GM06990 (cell line): ENCODE measurements around the gene SYT7.

Experiments used
- DNase-seq: peaks from one replicate; pipeline ENCODE4 v3.0.0-alpha.2; 2011; ENCODE audit not compliant: insufficient read length; ENCODE audit errors: extremely low read depth
- H3K27me3 ChIP-seq: replicated peaks from 2 replicates; pipeline ENCODE4 v1.6.0; 2011; ENCODE audit warnings: low read length; ENCODE audit not compliant: control insufficient read depth, insufficient read depth
- H3K36me3 ChIP-seq: 2 replicates; pipeline ENCODE4 v1.5.1; 2011; ENCODE audit warnings: low read length; ENCODE audit not compliant: control insufficient read depth, insufficient read depth
- H3K4me3 ChIP-seq: replicated peaks from 2 replicates; pipeline ENCODE4 v1.5.1; 2011; ENCODE audit warnings: low read depth, mild to moderate bottlenecking, control low read depth, low read length
- TF ChIP-seq, protein P1 (sequence below): IDR thresholded peaks from 2 replicates; pipeline ENCODE4 v1.5.1; 2011; ENCODE audit warnings: low read length, control low read depth, mild to moderate bottlenecking, inconsistent platforms; ENCODE audit not compliant: insufficient read depth, poor library complexity, severe bottlenecking

The SYT7 gene

DNA sequence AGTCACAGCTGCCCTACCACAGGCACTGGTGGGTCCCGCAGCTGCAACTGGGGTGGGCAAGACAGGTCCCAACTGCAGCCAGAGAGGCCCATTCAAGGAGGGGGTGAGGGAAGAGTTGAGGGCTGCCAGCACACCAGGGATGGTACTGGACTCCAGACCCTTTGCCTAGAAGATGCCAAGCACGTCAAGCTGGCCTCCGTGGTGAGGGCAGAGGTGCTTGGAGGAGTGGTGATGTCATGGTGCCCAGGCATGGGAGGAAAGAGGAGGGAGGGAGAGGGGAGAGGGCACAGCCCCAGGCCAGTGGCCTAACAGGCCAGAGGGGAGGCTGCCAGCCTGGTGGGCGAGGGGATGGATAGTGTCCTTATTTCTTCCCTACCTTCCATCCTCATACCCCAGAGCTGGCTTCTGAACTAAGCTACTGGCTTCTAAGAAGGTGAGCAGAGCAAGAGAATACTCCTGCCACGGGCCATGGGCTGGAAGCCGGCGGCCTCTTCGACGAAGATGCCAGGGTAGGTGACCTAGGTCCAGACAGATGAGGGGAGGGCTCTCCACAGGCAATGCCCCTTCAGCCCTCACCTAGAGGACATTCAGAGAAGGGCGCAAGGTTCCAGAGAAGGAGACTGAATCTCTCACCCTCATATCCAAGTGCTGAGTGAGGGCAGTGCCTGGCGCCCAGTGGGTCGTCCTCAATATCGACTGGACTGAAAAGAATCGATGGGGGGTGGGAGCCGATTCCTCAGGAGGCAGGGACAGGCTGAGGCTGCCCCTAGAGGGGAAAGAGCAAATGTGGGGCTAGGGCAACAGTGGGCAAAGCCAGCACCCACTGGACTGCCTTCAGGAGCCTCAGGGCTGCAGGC is 1.8 kb downstream of the SYT7 start:
- DNase-seq, result no peak
- peaks cover 3% of the 10 kb centered on the region for H3K27me3 ChIP-seq
- TF ChIP-seq, protein P1, sequence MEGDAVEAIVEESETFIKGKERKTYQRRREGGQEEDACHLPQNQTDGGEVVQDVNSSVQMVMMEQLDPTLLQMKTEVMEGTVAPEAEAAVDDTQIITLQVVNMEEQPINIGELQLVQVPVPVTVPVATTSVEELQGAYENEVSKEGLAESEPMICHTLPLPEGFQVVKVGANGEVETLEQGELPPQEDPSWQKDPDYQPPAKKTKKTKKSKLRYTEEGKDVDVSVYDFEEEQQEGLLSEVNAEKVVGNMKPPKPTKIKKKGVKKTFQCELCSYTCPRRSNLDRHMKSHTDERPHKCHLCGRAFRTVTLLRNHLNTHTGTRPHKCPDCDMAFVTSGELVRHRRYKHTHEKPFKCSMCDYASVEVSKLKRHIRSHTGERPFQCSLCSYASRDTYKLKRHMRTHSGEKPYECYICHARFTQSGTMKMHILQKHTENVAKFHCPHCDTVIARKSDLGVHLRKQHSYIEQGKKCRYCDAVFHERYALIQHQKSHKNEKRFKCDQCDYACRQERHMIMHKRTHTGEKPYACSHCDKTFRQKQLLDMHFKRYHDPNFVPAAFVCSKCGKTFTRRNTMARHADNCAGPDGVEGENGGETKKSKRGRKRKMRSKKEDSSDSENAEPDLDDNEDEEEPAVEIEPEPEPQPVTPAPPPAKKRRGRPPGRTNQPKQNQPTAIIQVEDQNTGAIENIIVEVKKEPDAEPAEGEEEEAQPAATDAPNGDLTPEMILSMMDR, result no peak
- H3K4me3 ChIP-seq, result no peak overlapping the region
- H3K36me3 ChIP-seq, result no peaks in the 10 kb centered on the region

DNA sequence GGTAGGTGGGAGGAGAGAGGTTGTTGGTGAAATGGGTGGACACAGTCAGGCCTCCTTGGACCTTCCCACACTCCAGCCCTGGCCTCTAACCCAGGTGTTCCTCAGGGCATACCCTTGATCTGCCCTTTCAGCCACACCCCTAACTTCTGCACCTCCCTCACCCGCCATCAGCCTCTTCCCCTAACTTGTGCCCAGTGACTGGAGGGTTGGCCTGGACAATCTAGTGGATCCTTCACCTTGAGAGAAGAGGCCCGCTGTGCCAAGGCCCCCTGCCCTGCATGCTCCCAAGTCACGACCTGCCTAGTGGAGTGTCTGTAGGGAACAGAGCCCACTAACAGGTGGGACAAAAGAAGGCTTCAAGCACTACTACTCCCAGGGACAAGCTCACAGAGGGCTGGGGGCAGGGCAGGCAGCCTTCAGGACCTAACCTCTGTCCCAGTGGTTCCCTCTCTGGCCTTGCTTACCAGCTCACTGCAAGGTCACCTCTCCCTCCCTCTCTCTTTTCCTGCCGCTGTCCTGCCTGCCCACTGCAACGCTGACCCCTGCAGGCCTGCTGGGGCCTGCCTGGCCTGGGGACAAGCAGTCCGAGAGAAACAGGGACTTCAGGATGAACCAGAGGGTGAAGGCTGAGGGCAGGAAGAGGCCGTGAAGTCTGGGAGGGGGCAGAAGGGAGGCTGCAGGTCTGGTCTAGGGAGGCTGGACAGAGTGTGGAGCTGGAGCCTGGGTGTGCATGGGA is 3.3 kb downstream of the SYT7 start:
- TF ChIP-seq, protein P1, result no peak
- H3K36me3 ChIP-seq, result no peaks in the 10 kb centered on the region
- H3K4me3 ChIP-seq, result no peak overlapping the region
- H3K27me3 ChIP-seq, result peaks cover 3% of the 10 kb centered on the region
- DNase-seq, result no peak

DNA sequence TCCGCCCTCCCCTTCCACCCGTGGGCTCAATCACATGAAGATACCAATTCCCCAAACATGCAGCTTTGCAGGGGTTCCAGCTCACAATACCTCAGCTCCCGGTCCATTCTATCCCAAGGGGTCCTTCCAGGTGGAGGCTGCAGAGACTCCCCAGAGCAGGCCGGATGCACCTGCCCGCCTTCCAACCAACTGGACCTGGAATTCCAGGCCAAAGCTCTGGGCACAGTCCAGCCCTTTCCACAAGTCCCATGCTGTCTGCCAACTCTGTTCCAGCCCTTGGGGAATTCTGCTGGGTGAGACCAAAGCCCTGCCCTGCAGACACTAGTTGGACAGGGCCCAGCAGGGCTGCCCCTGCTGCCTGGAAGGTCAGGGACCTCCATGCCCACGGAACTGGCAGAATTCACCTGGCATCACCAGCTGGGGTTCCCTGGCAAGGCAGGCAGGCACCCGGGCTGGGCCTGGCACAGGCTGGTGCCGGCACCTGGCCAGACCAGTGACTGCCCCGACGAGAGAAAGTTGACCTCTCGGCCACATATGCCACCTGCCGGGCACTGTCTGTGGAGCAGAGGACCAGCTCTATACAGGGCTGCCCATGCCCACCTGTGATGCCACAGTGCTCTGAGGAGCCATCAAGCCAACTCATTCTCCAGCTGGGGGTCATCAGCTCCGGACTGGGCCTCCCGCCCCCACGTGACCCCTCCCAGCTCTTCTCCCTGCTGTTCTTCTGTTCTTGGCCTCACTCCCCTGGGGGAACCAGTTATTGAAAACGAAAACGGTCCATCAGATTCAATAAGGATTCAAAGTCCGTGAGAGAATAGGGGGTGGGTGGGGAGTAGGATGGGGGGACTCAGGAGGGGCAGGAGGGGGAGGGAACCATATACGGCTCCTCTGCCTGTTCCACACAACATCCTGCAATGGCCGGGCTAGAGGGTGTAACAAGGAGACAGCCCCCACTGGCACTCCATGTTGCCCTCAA is 4.7 kb downstream of the SYT7 start:
- Histone ChIP-seq H3K36me3 (no peaks in the 10 kb centered on the region), H3K27me3 (peaks cover 3% of the 10 kb centered on the region), H3K4me3 (no peak overlapping the region)
- TF ChIP-seq, protein P1, result no peak
- DNase-seq, result no peak

DNA sequence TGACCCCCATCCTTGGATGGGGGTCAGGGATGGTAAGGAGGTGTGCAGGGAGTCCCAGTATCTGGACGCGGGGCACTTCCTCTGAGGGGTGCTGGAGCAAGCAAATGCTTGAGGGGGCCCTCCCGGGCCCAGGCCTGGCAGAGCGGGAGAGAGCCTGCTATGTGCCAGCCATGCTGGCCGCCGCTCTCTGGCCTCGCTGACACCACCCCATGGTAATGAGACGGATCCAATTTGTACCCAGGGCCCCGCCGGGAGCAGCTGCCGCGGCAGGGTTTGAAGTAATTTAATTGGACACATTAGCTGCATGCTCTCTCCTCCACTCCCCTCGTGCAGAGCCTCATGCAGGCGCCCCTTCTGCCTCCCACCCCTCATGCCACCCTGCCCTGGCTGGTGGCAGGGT is 6.3 kb downstream of the SYT7 start:
- Histone ChIP-seq H3K27me3 (peaks cover 4% of the 10 kb centered on the region), H3K4me3 (no peak overlapping the region), H3K36me3 (no peaks in the 10 kb centered on the region)
- DNase-seq, result no peak
- TF ChIP-seq, protein P1, result no peak

DNA sequence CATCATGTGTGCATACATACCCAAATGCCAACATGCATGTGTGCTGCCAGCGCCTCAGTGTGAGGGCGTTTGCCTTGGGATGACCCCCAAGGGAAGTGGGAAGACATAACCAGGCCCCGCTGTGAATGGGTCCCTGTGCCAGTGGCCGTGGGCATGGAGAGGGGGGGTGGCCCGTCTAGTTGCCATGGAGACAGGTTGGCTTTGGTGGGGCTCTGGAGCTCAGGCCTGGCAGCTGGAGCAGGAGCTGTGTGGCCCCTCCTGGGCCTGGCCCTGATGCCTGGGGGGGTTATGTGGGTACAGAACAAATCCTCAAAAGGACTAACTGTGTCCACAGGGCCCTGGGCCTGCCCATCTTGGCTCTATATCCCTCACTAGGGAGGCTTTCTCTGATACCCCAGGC is 8.0 kb downstream of the SYT7 start:
- no peaks in the 10 kb centered on the region for H3K36me3 ChIP-seq
- DNase-seq, result no peak
- no peak overlapping the region for H3K4me3 ChIP-seq
- H3K27me3 ChIP-seq, result peaks cover 4% of the 10 kb centered on the region
- TF ChIP-seq, protein P1, result no peak
